Keratinocyte (primary cell): ENCODE measurements around the gene BTNL3. TPM values are rescaled to one million over a fixed set of nuclear protein-coding genes. Genes with fewer than 3 reads are reported as not detected.

Experiments
- DNase-seq: peaks from one replicate; pipeline ENCODE4 v3.0.0-alpha.2; 2011; ENCODE audit warnings: low read depth, missing footprints, low spot score
- FAIRE-seq: peaks from 2 replicates; lab custom pipeline; 2011; peaks lifted over from hg19 to GRCh38; lab: Jason Lieb, UNC
- H2AFZ ChIP-seq: 2 replicates; pipeline ENCODE4 v1.6.0; 2012; ENCODE audit warnings: low read length, control low read depth, inconsistent platforms; ENCODE audit not compliant: control insufficient read depth
- H3K27ac ChIP-seq: 2 replicates; pipeline ENCODE4 v1.5.1; 2011; ENCODE audit warnings: low read length; ENCODE audit not compliant: control insufficient read depth, insufficient read depth
- H3K27me3 ChIP-seq: 3 replicates; pipeline ENCODE4 v1.6.0; 2011; ENCODE audit warnings: low read length; ENCODE audit not compliant: control insufficient read depth, insufficient read depth; ENCODE audit errors: extremely low read depth
- H3K36me3 ChIP-seq, 2 experiments: 2 replicates in 1 of 2; 3 replicates in 1 of 2; pipeline ENCODE4 v1.5.1; 2011; ENCODE audit warnings: low read length in 2 of 2, mild to moderate bottlenecking in 1 of 2; ENCODE audit not compliant: control insufficient read depth in 2 of 2, insufficient read depth in 2 of 2; ENCODE audit errors: extremely low read depth in 1 of 2
- H3K4me1 ChIP-seq: 3 replicates; pipeline ENCODE4 v1.5.1; 2011; ENCODE audit warnings: low read length; ENCODE audit not compliant: control insufficient read depth, insufficient read depth; ENCODE audit errors: extremely low read depth
- H3K4me2 ChIP-seq: 3 replicates; pipeline ENCODE4 v1.6.0; 2011; ENCODE audit warnings: low read depth, low read length; ENCODE audit not compliant: control insufficient read depth, insufficient read depth; ENCODE audit errors: extremely low read depth
- H3K4me3 ChIP-seq, 3 experiments: fragments of 200-600 bp in 1 of 3; sonication (generic) in 1 of 3; 2 replicates in 2 of 3; 3 replicates in 1 of 3; pipeline ENCODE4 v1.5.1; 2011 to 2016; ENCODE audit warnings: low read length in 3 of 3, mild to moderate bottlenecking in 3 of 3, control low read depth in 2 of 3, inconsistent platforms in 1 of 3, low read depth in 1 of 3, mixed read lengths in 1 of 3, mixed run types in 1 of 3, moderate library complexity in 1 of 3; ENCODE audit not compliant: control insufficient read depth in 2 of 3, insufficient read depth in 2 of 3; ENCODE audit errors: extremely low read depth in 1 of 3
- H3K79me2 ChIP-seq: 2 replicates; pipeline ENCODE4 v1.6.0; 2012; ENCODE audit warnings: low read length; ENCODE audit not compliant: control insufficient read depth, insufficient read depth
- H3K9ac ChIP-seq: 3 replicates; pipeline ENCODE4 v1.6.0; 2011; ENCODE audit warnings: low read length; ENCODE audit not compliant: control insufficient read depth, insufficient read depth; ENCODE audit errors: extremely low read depth
- H3K9me1 ChIP-seq: 3 replicates; pipeline ENCODE4 v1.6.0; 2011; ENCODE audit warnings: low read length; ENCODE audit not compliant: control insufficient read depth, insufficient read depth; ENCODE audit errors: extremely low read depth
- H3K9me3 ChIP-seq: 2 replicates; pipeline ENCODE4 v1.5.1; 2012; ENCODE audit warnings: low read depth, low read length; ENCODE audit not compliant: control insufficient read depth
- H4K20me1 ChIP-seq: 3 replicates; pipeline ENCODE4 v1.6.0; 2011; ENCODE audit warnings: low read length; ENCODE audit not compliant: control insufficient read depth, insufficient read depth; ENCODE audit errors: extremely low read depth
- EZH2 ChIP-seq: IDR thresholded peaks from one replicate; pipeline ENCODE4 v1.6.1; 2012; ENCODE audit warnings: inconsistent platforms, mild to moderate bottlenecking, low read length, moderate library complexity
- dilution Hi-C: fragments of 300-500 bp; cut with MboI; formaldehyde crosslinking; loops from one replicate; pipeline ENCODE4 v1.7.0; 2020; ENCODE audit warnings: low sequenced_read_pairs; ENCODE audit not compliant: extremely low pct_ligation_motif_present
- polyA minus RNA-seq, 3 experiments: library from RNA; depleted of rRNA, polyadenylated mRNA; stranded (reverse); fragments of >200 nt; gene quantifications; 1 replicate in 1 of 3; 2 replicates in 1 of 3; 3 replicates in 1 of 3; pipeline ENCODE4 v1.2.3, GENCODE V29; 2011
- polyA plus RNA-seq, 5 experiments: library from polyadenylated mRNA; depleted of rRNA in 3 of 5; stranded (reverse) in 3 of 5; stranded (forward) in 1 of 5; unstranded in 1 of 5; fragments of >200 nt; gene quantifications; 1 replicate in 1 of 5; 2 replicates in 3 of 5; 3 replicates in 1 of 5; pipeline versions ENCODE4 v1.2.1 to v1.2.3, GENCODE V29; 2011 to 2012; ENCODE audit warnings: missing spikeins in 2 of 5, low read depth in 1 of 5, low replicate concordance in 1 of 5
- TF ChIP-seq, protein P1 (sequence below), 3 experiments: IDR thresholded peaks in 1 of 3; conservative IDR thresholded peaks in 1 of 3; optimal IDR thresholded peaks in 1 of 3; 2 replicates in 2 of 3; 3 replicates in 1 of 3; pipeline versions ENCODE3 to v1.5.1; 2011; ENCODE audit warnings: low read length in 3 of 3, mild to moderate bottlenecking in 3 of 3, moderate library complexity in 2 of 3, control low read depth in 1 of 3, inconsistent platforms in 1 of 3; ENCODE audit not compliant: insufficient read depth in 2 of 3; ENCODE audit errors: extremely low read depth in 1 of 3

The BTNL3 gene, protein sequence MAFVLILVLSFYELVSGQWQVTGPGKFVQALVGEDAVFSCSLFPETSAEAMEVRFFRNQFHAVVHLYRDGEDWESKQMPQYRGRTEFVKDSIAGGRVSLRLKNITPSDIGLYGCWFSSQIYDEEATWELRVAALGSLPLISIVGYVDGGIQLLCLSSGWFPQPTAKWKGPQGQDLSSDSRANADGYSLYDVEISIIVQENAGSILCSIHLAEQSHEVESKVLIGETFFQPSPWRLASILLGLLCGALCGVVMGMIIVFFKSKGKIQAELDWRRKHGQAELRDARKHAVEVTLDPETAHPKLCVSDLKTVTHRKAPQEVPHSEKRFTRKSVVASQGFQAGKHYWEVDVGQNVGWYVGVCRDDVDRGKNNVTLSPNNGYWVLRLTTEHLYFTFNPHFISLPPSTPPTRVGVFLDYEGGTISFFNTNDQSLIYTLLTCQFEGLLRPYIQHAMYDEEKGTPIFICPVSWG
- not detected in 3 replicates for polyA plus RNA-seq
- not detected for polyA plus RNA-seq (2011; ENCODE audit: low read depth)
- polyA plus RNA-seq (2011; cell fraction: cytosol; rRNA removed) = not detected in 2 replicates
- polyA plus RNA-seq (2011; cell fraction: nucleus; rRNA removed) = not detected in 2 replicates
- polyA plus RNA-seq (2012; ENCODE audit: low replicate concordance) = not detected in 2 replicates
- polyA minus RNA-seq = not detected in 3 replicates
- not detected for polyA minus RNA-seq (2011; cell fraction: cytosol; rRNA and poly(A)+ RNA removed)
- not detected in 2 replicates for polyA minus RNA-seq (2011; cell fraction: nucleus; rRNA and poly(A)+ RNA removed)

DNA sequence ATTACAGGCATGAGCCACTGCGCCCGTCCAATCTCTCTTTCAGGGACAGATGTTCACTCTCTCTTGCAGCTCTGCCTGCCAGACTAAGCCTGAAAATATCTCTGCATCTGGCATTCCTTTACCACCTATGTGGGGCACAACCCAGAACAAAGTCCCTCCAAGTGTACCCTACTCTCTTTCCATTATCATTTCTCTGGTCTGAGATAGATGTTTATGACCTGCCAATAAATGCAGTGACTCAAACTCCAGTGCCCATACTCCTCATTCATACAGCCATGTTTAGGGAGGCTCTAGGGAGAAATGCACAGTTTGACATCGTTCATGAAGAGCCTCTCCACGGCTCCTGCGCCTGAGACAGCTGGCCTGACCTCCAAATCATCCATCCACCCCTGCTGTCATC lies at the start of gene BTNL3:
Gene BTNL3 (plus strand): TSS at position 255 of the 400 bp plus-strand sequence. CDS start 183 bp downstream, outside the sequence.
- FAIRE-seq (no peak), DNase-seq (no peak)
- no peak within 1 kb of the TSS for H3K4me3 ChIP-seq
- H2AFZ ChIP-seq = no peak within 1 kb of the TSS
- H3K27ac ChIP-seq = no peak within 1 kb of the TSS
- no peaks in the 10 kb centered on the region for H3K36me3 ChIP-seq
- no peak within 1 kb of the TSS for H3K9ac ChIP-seq
- H3K27me3 ChIP-seq = no peaks in the 10 kb centered on the region
- H3K4me1 ChIP-seq = no peaks in the 10 kb centered on the region
- no peak within 1 kb of the TSS for H3K4me2 ChIP-seq
- no peaks in the 10 kb centered on the region for H4K20me1 ChIP-seq
- H3K79me2 ChIP-seq = no peaks in the 10 kb centered on the region
- no peaks in the 10 kb centered on the region for H3K9me1 ChIP-seq
- no peaks in the 10 kb centered on the region for H3K9me3 ChIP-seq
- TF ChIP-seq EZH2 = no peak
- TF ChIP-seq, protein P1, sequence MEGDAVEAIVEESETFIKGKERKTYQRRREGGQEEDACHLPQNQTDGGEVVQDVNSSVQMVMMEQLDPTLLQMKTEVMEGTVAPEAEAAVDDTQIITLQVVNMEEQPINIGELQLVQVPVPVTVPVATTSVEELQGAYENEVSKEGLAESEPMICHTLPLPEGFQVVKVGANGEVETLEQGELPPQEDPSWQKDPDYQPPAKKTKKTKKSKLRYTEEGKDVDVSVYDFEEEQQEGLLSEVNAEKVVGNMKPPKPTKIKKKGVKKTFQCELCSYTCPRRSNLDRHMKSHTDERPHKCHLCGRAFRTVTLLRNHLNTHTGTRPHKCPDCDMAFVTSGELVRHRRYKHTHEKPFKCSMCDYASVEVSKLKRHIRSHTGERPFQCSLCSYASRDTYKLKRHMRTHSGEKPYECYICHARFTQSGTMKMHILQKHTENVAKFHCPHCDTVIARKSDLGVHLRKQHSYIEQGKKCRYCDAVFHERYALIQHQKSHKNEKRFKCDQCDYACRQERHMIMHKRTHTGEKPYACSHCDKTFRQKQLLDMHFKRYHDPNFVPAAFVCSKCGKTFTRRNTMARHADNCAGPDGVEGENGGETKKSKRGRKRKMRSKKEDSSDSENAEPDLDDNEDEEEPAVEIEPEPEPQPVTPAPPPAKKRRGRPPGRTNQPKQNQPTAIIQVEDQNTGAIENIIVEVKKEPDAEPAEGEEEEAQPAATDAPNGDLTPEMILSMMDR (optimal IDR thresholded peaks at IDR 0.05 in 1 of 3, IDR thresholded peaks at IDR 0.05 in 1 of 3, conservative IDR thresholded peaks at IDR 0.05 in 1 of 3; ENCODE audit: extremely low read depth in 1 of 3, insufficient read depth in 2 of 3, low read length in 3 of 3) = no peak
- dilution Hi-C loops = no loop called here

DNA sequence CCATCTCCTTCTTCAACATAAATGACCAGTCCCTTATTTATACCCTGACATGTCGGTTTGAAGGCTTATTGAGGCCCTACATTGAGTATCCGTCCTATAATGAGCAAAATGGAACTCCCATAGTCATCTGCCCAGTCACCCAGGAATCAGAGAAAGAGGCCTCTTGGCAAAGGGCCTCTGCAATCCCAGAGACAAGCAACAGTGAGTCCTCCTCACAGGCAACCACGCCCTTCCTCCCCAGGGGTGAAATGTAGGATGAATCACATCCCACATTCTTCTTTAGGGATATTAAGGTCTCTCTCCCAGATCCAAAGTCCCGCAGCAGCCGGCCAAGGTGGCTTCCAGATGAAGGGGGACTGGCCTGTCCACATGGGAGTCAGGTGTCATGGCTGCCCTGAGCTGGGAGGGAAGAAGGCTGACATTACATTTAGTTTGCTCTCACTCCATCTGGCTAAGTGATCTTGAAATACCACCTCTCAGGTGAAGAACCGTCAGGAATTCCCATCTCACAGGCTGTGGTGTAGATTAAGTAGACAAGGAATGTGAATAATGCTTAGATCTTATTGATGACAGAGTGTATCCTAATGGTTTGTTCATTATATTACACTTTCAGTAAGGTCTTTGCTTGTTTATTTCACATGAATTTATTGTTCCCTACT lies 38.2 kb upstream of the BTNL3 start:
- H4K20me1 ChIP-seq = no peaks in the 10 kb centered on the region
- H3K9ac ChIP-seq = no peak overlapping the region
- H3K9me1 ChIP-seq = no peaks in the 10 kb centered on the region
- FAIRE-seq (peak; percentile 41), DNase-seq (no peak)
- no peak overlapping the region for H3K4me2 ChIP-seq
- no peaks in the 10 kb centered on the region for H3K27me3 ChIP-seq
- H3K79me2 ChIP-seq = no peaks in the 10 kb centered on the region
- no peak overlapping the region for H3K4me3 ChIP-seq
- peaks cover 8% of the 10 kb centered on the region for H3K4me1 ChIP-seq
- no peaks in the 10 kb centered on the region for H3K36me3 ChIP-seq
- dilution Hi-C loops = no loop called here
- no peak for TF ChIP-seq EZH2
- TF ChIP-seq, protein P1 (optimal IDR thresholded peaks at IDR 0.05 in 1 of 3, IDR thresholded peaks at IDR 0.05 in 1 of 3, conservative IDR thresholded peaks at IDR 0.05 in 1 of 3; ENCODE audit: extremely low read depth in 1 of 3, insufficient read depth in 2 of 3, low read length in 3 of 3) = no peak
- H3K27ac ChIP-seq = no peak overlapping the region
- H3K9me3 ChIP-seq = no peaks in the 10 kb centered on the region
- H2AFZ ChIP-seq = peak overlapping the region; percentile 36
